ENCODE measurements around the gene PRODH.
A peak's percentile ranks its signal among the peaks of the same experiment; 100 is the strongest.

Gene PRODH

DNA sequence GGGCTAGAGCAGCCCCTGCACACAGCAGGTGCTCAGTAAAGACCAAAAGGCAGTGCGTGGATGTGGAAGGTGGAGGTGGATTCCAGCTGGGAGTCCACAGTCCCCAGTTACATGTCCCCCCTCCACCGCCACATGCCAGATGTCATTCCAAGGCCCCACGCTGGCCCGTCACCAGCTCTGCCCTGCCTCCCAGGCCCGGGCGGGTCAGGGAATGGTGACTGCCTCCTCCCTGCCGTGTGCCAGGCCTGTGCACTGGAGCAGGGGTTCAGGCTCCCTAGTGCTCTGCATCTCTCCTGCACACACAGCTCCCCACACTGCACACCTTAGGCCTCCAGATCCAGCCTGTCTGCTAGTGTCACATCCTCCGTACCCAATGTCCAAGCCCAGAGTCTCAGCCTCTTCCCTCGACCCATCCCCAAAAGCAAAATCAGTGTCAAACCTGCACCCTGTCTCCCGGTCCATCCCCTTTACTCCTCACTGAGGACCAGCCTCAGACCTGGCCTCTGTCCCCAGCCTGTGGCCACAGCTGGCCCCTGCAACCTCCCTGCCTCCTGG lies 40.2 kb upstream of the PRODH start:
- Histone ChIP-seq H2AFZ (ENCODE audit: insufficient read depth, low read length, poor library complexity) (no peak overlapping the region), H3K79me2 (ENCODE audit: control insufficient read depth, insufficient read depth, low read length, poor library complexity) (no peaks in the 10 kb centered on the region), H3K4me2 (ENCODE audit: low read length) (no peak overlapping the region), H3K23ac (ENCODE audit: low read length) (no peak overlapping the region), H2BK120ac (ENCODE audit: insufficient read depth, low read length, poor library complexity) (no peak overlapping the region), H3K18ac (ENCODE audit: low read length) (no peak overlapping the region), H3K27me3 (ENCODE audit: insufficient read depth, low read length) (no peaks in the 10 kb centered on the region), H2BK5ac (ENCODE audit: low read depth, low read length, poor library complexity) (no peak overlapping the region), H3K4ac (ENCODE audit: low read depth, low read length) (no peak overlapping the region), H4K12ac (ENCODE audit: low read depth, low read length) (no peak overlapping the region), H3K4me3 (ENCODE audit: low read depth, low read length) (no peak overlapping the region), H3K79me1 (ENCODE audit: low read length) (no peaks in the 10 kb centered on the region), H3K14ac (ENCODE audit: low read length) (no peak overlapping the region), H2BK12ac (ENCODE audit: low read length) (no peak overlapping the region), H3K9me3 (ENCODE audit: insufficient read depth, low read depth, low read length) (peaks cover 9% of the 10 kb centered on the region), H3K9ac (ENCODE audit: low read length) (no peak overlapping the region), H4K8ac (ENCODE audit: low read depth, low read length) (no peak overlapping the region), H3K4me1 (ENCODE audit: control insufficient read depth in 1 of 2, insufficient read depth in 2 of 2, low read length in 2 of 2) (peaks cover 0 to under 1% of the 10 kb centered on the region in 2 experiments), H3K27ac (ENCODE audit: low read depth, low read length) (no peak overlapping the region), H3K36me3 (ENCODE audit: control insufficient read depth in 1 of 2, insufficient read depth in 2 of 2, low read length in 2 of 2) (no peaks in the 10 kb centered on the region), H4K91ac (ENCODE audit: low read depth, low read length) (no peak overlapping the region), H2AK5ac (ENCODE audit: low read length) (no peak overlapping the region)
- no CpG with 5 or more reads among the region's 10 CpGs for WGBS (ENCODE audit: extremely low coverage, insufficient coverage, insufficient read length)
- DNase-seq, result no peak

DNA sequence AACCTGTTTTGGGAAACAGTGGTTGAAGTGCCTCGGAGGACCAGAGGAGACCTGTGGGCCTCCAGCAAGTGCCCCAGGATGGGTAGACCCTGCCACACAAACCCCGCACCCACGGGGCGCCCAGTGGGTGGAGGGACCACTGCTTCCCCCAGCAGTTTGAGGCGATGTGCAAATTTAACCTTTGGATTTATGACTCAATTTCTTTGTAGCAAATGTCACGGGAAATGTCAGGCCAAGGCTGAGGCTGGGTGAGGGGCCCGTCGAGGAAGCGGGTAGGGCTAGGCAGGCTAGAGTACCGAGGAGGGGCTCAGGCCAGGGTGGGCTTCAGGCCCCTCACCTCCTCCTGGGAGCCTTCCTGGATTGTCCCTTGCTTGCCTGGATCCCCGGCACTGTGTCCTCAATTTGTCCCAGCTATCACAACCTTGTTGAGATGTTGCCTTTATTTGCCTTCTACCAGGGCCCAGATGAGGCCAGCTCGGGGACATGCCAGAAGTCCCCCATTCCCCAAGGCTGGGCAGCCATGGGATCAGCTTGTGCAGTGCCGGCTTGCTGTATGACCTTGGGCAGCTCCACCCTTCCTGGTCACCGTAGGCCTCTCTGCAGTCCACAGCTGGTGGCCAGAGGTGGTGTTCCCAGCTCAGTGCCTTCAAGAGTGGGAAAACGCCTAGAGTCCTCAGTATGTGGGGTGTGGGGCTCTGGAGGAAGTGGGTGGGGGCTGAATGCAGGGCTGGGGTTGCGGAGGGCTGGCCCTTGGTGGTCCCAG lies 39.5 kb upstream of the PRODH start:
- no peak overlapping the region for H4K8ac ChIP-seq (ENCODE audit: low read depth, low read length)
- H4K91ac ChIP-seq (ENCODE audit: low read depth, low read length), result no peak overlapping the region
- no peak for DNase-seq
- H3K18ac ChIP-seq (ENCODE audit: low read length), result no peak overlapping the region
- H3K14ac ChIP-seq (ENCODE audit: low read length), result no peak overlapping the region
- H3K9ac ChIP-seq (ENCODE audit: low read length), result no peak overlapping the region
- WGBS (ENCODE audit: extremely low coverage, insufficient coverage, insufficient read length), result no CpG with 5 or more reads among the region's 16 CpGs
- H2AFZ ChIP-seq (ENCODE audit: insufficient read depth, low read length, poor library complexity), result no peak overlapping the region
- H3K36me3 ChIP-seq (ENCODE audit: control insufficient read depth in 1 of 2, insufficient read depth in 2 of 2, low read length in 2 of 2), result no peaks in the 10 kb centered on the region
- no peaks in the 10 kb centered on the region for H3K79me1 ChIP-seq (ENCODE audit: low read length)
- H3K9me3 ChIP-seq (ENCODE audit: insufficient read depth, low read depth, low read length), result peaks cover 9% of the 10 kb centered on the region
- H3K79me2 ChIP-seq (ENCODE audit: control insufficient read depth, insufficient read depth, low read length, poor library complexity), result peaks cover under 1% of the 10 kb centered on the region
- H3K4me1 ChIP-seq (ENCODE audit: control insufficient read depth in 1 of 2, insufficient read depth in 2 of 2, low read length in 2 of 2), result peaks cover 4% of the 10 kb centered on the region in 2 experiments
- no peak overlapping the region for H4K12ac ChIP-seq (ENCODE audit: low read depth, low read length)
- H3K4me3 ChIP-seq (ENCODE audit: low read depth, low read length), result no peak overlapping the region
- H3K23ac ChIP-seq (ENCODE audit: low read length), result no peak overlapping the region
- H2AK5ac ChIP-seq (ENCODE audit: low read length), result no peak overlapping the region
- H2BK12ac ChIP-seq (ENCODE audit: low read length), result no peak overlapping the region
- H2BK5ac ChIP-seq (ENCODE audit: low read depth, low read length, poor library complexity), result no peak overlapping the region
- H3K27me3 ChIP-seq (ENCODE audit: insufficient read depth, low read length), result no peaks in the 10 kb centered on the region
- no peak overlapping the region for H2BK120ac ChIP-seq (ENCODE audit: insufficient read depth, low read length, poor library complexity)
- no peak overlapping the region for H3K27ac ChIP-seq (ENCODE audit: low read depth, low read length)
- no peak overlapping the region for H3K4me2 ChIP-seq (ENCODE audit: low read length)
- H3K4ac ChIP-seq (ENCODE audit: low read depth, low read length), result no peak overlapping the region

DNA sequence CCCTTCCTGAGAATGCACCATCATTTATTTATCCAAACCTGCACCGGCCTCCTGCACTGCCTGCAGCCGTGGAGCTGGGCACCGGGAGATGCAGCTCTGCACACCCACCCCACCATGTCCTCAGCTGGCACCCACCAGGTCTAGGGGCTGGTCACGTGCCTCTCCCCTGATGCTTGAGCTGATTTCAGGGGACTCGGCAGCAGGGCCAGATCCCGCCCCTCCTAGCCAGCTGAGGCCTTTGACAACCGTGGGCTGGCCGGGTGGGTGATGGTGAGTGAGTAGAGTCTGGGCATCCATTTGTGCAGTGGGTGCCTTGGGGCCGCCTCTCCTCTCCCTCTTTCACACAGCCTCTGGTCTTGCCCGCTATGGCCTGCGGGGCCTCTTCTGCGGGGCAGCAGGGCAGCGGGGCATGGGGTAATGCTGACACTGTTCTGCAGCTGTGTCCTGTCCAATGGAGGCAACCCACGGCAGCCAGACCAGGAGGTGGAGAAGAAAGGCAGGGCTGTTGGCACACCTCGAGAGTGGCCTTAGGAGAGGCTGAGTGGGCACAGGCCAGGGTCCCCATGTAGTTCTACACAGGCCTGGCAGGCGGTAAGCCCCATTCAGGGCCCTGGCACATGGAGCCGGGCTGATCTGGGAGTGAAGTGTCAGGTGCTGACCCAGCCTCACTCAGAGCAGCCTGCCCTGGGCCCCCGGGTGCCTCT lies 38.5 kb upstream of the PRODH start:
- Histone ChIP-seq H3K27me3 (ENCODE audit: insufficient read depth, low read length) (no peaks in the 10 kb centered on the region), H2BK5ac (ENCODE audit: low read depth, low read length, poor library complexity) (no peak overlapping the region), H3K9me3 (ENCODE audit: insufficient read depth, low read depth, low read length) (peaks cover 5% of the 10 kb centered on the region), H3K9ac (ENCODE audit: low read length) (no peak overlapping the region), H2BK120ac (ENCODE audit: insufficient read depth, low read length, poor library complexity) (no peak overlapping the region), H3K27ac (ENCODE audit: low read depth, low read length) (no peak overlapping the region), H2AFZ (ENCODE audit: insufficient read depth, low read length, poor library complexity) (no peak overlapping the region), H3K4ac (ENCODE audit: low read depth, low read length) (no peak overlapping the region), H3K4me1 (ENCODE audit: control insufficient read depth in 1 of 2, insufficient read depth in 2 of 2, low read length in 2 of 2) (peaks cover 4% of the 10 kb centered on the region in 2 experiments), H4K91ac (ENCODE audit: low read depth, low read length) (no peak overlapping the region), H3K36me3 (ENCODE audit: control insufficient read depth in 1 of 2, insufficient read depth in 2 of 2, low read length in 2 of 2) (no peaks in the 10 kb centered on the region), H3K4me3 (ENCODE audit: low read depth, low read length) (no peak overlapping the region), H3K18ac (ENCODE audit: low read length) (no peak overlapping the region), H3K14ac (ENCODE audit: low read length) (no peak overlapping the region), H3K79me2 (ENCODE audit: control insufficient read depth, insufficient read depth, low read length, poor library complexity) (peaks cover 3% of the 10 kb centered on the region), H4K8ac (ENCODE audit: low read depth, low read length) (no peak overlapping the region), H2BK12ac (ENCODE audit: low read length) (no peak overlapping the region), H2AK5ac (ENCODE audit: low read length) (no peak overlapping the region), H4K12ac (ENCODE audit: low read depth, low read length) (no peak overlapping the region), H3K4me2 (ENCODE audit: low read length) (no peak overlapping the region), H3K79me1 (ENCODE audit: low read length) (no peaks in the 10 kb centered on the region), H3K23ac (ENCODE audit: low read length) (no peak overlapping the region)
- no peak for DNase-seq
- no CpG with 5 or more reads among the region's 18 CpGs for WGBS (ENCODE audit: extremely low coverage, insufficient coverage, insufficient read length)

DNA sequence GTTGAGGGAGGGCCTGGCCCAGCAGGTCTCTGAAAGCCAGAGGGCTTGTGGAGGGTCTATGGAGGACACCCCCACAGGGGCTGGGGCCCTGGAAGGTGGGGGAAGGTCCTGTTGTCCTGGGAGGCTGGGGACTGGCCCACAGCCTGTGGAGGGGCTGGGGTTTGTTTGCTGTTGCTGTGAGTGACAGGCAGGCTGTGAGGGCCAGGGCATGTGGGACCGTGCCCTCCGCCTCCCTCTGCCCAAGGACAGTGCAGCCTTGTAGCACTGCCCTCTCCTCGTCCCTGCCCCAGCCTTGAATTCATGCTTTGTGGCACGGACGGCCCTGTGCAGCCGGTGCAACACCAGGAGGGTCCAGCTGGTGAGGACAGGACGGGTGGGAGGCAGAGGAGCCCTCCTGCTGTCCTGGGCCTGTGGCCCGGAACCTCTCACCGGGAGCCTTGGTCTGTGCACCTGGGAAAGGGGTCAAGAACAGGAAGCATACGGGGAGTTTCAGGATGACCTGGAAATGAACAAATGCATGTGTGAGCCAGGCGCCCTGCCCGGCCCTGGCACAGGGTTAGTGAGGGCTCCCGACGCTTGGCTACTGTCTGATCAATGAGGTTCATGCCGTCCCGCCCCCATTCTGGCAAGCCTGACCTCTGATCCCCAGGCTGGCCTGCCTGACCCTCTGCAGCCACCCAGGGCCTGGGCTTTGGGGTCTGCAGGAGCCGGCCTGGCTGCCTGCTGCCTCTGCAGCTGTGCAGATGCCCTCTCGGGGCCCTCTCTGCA lies 37.4 kb upstream of the PRODH start:
- no peak overlapping the region for H3K4ac ChIP-seq (ENCODE audit: low read depth, low read length)
- no peak overlapping the region for H3K4me2 ChIP-seq (ENCODE audit: low read length)
- H2BK5ac ChIP-seq (ENCODE audit: low read depth, low read length, poor library complexity), result no peak overlapping the region
- no peak overlapping the region for H3K27ac ChIP-seq (ENCODE audit: low read depth, low read length)
- no peak for DNase-seq
- no peak overlapping the region for H2AFZ ChIP-seq (ENCODE audit: insufficient read depth, low read length, poor library complexity)
- H3K4me1 ChIP-seq (ENCODE audit: control insufficient read depth in 1 of 2, insufficient read depth in 2 of 2, low read length in 2 of 2), result peaks cover 4% of the 10 kb centered on the region in 2 experiments
- no peaks in the 10 kb centered on the region for H3K27me3 ChIP-seq (ENCODE audit: insufficient read depth, low read length)
- WGBS (ENCODE audit: extremely low coverage, insufficient coverage, insufficient read length), result no CpG with 5 or more reads among the region's 18 CpGs
- no peak overlapping the region for H2BK12ac ChIP-seq (ENCODE audit: low read length)
- no peaks in the 10 kb centered on the region for H3K79me1 ChIP-seq (ENCODE audit: low read length)
- H3K9ac ChIP-seq (ENCODE audit: low read length), result no peak overlapping the region
- H4K12ac ChIP-seq (ENCODE audit: low read depth, low read length), result no peak overlapping the region
- H2AK5ac ChIP-seq (ENCODE audit: low read length), result no peak overlapping the region
- H2BK120ac ChIP-seq (ENCODE audit: insufficient read depth, low read length, poor library complexity), result no peak overlapping the region
- peaks cover 3% of the 10 kb centered on the region for H3K79me2 ChIP-seq (ENCODE audit: control insufficient read depth, insufficient read depth, low read length, poor library complexity)
- H3K14ac ChIP-seq (ENCODE audit: low read length), result no peak overlapping the region
- H3K4me3 ChIP-seq (ENCODE audit: low read depth, low read length), result peak overlapping the region; percentile 40
- no peak overlapping the region for H4K91ac ChIP-seq (ENCODE audit: low read depth, low read length)
- peaks cover under 1% of the 10 kb centered on the region for H3K9me3 ChIP-seq (ENCODE audit: insufficient read depth, low read depth, low read length)
- no peak overlapping the region for H3K23ac ChIP-seq (ENCODE audit: low read length)
- H3K18ac ChIP-seq (ENCODE audit: low read length), result no peak overlapping the region
- H4K8ac ChIP-seq (ENCODE audit: low read depth, low read length), result no peak overlapping the region
- no peaks in the 10 kb centered on the region for H3K36me3 ChIP-seq (ENCODE audit: control insufficient read depth in 1 of 2, insufficient read depth in 2 of 2, low read length in 2 of 2)
